ENCODE data around the gene TMEM150C. TPM values are rescaled to one million over a fixed set of nuclear protein-coding genes. Genes with fewer than 3 reads are reported as not detected.

The TMEM150C gene
- total RNA-seq, 1 experiment from 2014 or later = 2.7 TPM

DNA sequence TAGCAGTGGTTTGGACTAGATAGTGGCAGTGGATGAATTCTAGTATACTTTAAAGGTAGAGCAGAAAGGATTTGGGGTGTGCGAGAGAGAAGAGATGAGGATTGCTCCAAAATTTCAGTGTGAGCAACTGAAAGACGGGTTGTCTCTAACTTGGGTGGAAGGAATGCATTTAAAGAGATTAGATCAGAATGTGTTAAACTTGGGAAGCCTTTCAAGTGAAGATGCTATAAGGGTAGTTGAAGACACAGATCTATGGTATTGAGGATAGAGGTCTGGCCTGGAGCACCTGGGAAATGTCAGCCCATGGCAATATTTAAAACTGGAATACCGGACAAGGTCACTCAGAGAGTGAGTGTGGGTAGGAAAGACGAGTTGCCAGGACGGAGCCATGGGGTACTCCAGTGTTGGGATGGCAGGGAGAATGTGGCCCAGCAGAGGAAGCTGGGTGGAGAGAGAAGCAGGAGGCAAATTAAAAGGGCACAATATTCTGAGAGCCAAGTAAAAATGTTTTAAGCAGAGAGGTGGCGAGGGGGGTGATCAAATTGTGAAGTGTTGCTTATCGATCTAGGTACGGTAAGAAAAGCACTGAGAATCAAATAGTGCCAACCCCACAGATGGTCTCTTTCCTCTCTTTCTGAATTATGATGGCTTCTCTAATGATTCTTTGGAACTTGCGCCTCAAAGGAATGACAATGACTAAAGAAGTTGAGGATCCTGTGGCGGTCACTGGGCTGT is 80.8 kb downstream of the TMEM150C start:
- H3K36me3 Mint-ChIP-seq = no peaks in the 10 kb centered on the region; the same call in 1 of the 2 replicates
- TF ChIP-seq ZNF138 (CRISPR knock-in tag; conservative IDR thresholded peaks at IDR 0.05) (no peak), EMX1 (CRISPR knock-in tag; IDR thresholded peaks at IDR 0.05) (no peak), TCF7 (CRISPR knock-in tag; IDR thresholded peaks at IDR 0.05; ENCODE audit: low read depth) (no peak), GTF2I (CRISPR knock-in tag; conservative IDR thresholded peaks at IDR 0.05) (no peak), ZNF416 (CRISPR knock-in tag; IDR thresholded peaks at IDR 0.05) (no peak), ELF4 (CRISPR knock-in tag; IDR thresholded peaks at IDR 0.05; ENCODE audit: low read depth) (no peak), GRHL2 (CRISPR knock-in tag; IDR thresholded peaks at IDR 0.05; ENCODE audit: insufficient replicate concordance, severe bottlenecking) (no peak)
- TF ChIP-seq, protein P1, sequence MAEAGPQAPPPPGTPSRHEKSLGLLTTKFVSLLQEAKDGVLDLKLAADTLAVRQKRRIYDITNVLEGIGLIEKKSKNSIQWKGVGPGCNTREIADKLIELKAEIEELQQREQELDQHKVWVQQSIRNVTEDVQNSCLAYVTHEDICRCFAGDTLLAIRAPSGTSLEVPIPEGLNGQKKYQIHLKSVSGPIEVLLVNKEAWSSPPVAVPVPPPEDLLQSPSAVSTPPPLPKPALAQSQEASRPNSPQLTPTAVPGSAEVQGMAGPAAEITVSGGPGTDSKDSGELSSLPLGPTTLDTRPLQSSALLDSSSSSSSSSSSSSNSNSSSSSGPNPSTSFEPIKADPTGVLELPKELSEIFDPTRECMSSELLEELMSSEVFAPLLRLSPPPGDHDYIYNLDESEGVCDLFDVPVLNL (CRISPR knock-in tag; IDR thresholded peaks at IDR 0.05; ENCODE audit: borderline replicate concordance, low read depth) = no peak
- no peak overlapping the region for H3K27ac Mint-ChIP-seq
- POLR2A ChIA-PET = no interaction called here
- DNase-seq (ENCODE audit: low spot score) (no peak), ATAC-seq (no peak)
- H3K27me3 Mint-ChIP-seq (ENCODE audit: low read depth) = no peaks in the 10 kb centered on the region
- CTCF ChIA-PET = no interaction called here
- no peak overlapping the region for H3K4me3 Mint-ChIP-seq
- peaks cover 5% of the 10 kb centered on the region for H3K4me1 Mint-ChIP-seq
- H3K9me3 Mint-ChIP-seq = peaks cover 16% of the 10 kb centered on the region

DNA sequence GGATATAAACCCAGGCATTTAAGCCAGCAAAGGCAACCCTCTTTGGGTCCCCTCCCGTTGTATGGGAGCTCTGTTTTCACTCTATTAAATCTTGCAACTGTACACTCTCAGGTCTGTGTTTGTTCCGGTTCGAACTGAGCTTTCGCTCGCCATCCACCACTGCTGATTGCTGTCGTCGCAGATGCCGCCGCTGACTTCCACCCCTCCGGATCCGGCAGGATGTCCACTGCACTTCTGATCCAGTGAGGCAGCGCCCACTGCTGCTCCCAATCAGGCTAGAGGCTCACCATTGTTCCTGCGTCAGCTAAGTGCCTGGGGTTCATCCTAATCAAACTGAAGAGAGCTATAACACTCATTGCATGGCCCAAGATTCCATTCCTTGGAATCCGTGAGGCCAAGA is 82.2 kb downstream of the TMEM150C start:
- Mint-ChIP-seq H3K27me3 (ENCODE audit: low read depth) (no peaks in the 10 kb centered on the region), H3K4me1 (peaks cover 18% of the 10 kb centered on the region), H3K36me3 (no peaks in the 10 kb centered on the region; the same call in 1 of the 2 replicates), H3K4me3 (no peak overlapping the region), H3K9me3 (peaks cover 16% of the 10 kb centered on the region), H3K27ac (no peak overlapping the region)
- DNase-seq (ENCODE audit: low spot score) (no peak), ATAC-seq (no peak)
- ChIA-PET CTCF (interaction anchor here (0.6 kb wide), 1 partner anchor 206 kb away, joined by 3 read pairs; no protein-coding TSS in a partner anchor), POLR2A (interaction anchor here (0.6 kb wide), 1 partner anchor 113 kb away, joined by 5 read pairs; no protein-coding TSS in a partner anchor)
- TF ChIP-seq ELF4 (CRISPR knock-in tag; IDR thresholded peaks at IDR 0.05; ENCODE audit: low read depth) = no peak
- TF ChIP-seq CREM (CRISPR knock-in tag; IDR thresholded peaks at IDR 0.05) = no peak
- no peak for TF ChIP-seq STAT6 (CRISPR knock-in tag; conservative IDR thresholded peaks at IDR 0.05; ENCODE audit: low read depth)
- no peak for TF ChIP-seq SMAD4 (CRISPR knock-in tag; IDR thresholded peaks at IDR 0.05)
- no peak for TF ChIP-seq ZNF423 (CRISPR knock-in tag; IDR thresholded peaks at IDR 0.05)
- TF ChIP-seq USF1 (CRISPR knock-in tag; IDR thresholded peaks at IDR 0.05) = no peak
- TF ChIP-seq, protein P2, sequence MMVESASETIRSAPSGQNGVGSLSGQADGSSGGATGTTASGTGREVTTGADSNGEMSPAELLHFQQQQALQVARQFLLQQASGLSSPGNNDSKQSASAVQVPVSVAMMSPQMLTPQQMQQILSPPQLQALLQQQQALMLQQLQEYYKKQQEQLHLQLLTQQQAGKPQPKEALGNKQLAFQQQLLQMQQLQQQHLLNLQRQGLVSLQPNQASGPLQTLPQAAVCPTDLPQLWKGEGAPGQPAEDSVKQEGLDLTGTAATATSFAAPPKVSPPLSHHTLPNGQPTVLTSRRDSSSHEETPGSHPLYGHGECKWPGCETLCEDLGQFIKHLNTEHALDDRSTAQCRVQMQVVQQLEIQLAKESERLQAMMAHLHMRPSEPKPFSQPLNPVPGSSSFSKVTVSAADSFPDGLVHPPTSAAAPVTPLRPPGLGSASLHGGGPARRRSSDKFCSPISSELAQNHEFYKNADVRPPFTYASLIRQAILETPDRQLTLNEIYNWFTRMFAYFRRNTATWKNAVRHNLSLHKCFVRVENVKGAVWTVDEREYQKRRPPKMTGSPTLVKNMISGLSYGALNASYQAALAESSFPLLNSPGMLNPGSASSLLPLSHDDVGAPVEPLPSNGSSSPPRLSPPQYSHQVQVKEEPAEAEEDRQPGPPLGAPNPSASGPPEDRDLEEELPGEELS (CRISPR knock-in tag; IDR thresholded peaks at IDR 0.05) = no peak
- TF ChIP-seq ZNF396 (CRISPR knock-in tag; IDR thresholded peaks at IDR 0.05; ENCODE audit: borderline replicate concordance) = no peak
- TF ChIP-seq, protein P3, sequence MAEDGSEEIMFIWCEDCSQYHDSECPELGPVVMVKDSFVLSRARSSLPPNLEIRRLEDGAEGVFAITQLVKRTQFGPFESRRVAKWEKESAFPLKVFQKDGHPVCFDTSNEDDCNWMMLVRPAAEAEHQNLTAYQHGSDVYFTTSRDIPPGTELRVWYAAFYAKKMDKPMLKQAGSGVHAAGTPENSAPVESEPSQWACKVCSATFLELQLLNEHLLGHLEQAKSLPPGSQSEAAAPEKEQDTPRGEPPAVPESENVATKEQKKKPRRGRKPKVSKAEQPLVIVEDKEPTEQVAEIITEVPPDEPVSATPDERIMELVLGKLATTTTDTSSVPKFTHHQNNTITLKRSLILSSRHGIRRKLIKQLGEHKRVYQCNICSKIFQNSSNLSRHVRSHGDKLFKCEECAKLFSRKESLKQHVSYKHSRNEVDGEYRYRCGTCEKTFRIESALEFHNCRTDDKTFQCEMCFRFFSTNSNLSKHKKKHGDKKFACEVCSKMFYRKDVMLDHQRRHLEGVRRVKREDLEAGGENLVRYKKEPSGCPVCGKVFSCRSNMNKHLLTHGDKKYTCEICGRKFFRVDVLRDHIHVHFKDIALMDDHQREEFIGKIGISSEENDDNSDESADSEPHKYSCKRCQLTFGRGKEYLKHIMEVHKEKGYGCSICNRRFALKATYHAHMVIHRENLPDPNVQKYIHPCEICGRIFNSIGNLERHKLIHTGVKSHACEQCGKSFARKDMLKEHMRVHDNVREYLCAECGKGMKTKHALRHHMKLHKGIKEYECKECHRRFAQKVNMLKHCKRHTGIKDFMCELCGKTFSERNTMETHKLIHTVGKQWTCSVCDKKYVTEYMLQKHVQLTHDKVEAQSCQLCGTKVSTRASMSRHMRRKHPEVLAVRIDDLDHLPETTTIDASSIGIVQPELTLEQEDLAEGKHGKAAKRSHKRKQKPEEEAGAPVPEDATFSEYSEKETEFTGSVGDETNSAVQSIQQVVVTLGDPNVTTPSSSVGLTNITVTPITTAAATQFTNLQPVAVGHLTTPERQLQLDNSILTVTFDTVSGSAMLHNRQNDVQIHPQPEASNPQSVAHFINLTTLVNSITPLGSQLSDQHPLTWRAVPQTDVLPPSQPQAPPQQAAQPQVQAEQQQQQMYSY (CRISPR knock-in tag; IDR thresholded peaks at IDR 0.05) = no peak
- no peak for TF ChIP-seq GTF2I (CRISPR knock-in tag; conservative IDR thresholded peaks at IDR 0.05)
- no peak for TF ChIP-seq ZNF281 (CRISPR knock-in tag; IDR thresholded peaks at IDR 0.05)
- TF ChIP-seq, protein P4, sequence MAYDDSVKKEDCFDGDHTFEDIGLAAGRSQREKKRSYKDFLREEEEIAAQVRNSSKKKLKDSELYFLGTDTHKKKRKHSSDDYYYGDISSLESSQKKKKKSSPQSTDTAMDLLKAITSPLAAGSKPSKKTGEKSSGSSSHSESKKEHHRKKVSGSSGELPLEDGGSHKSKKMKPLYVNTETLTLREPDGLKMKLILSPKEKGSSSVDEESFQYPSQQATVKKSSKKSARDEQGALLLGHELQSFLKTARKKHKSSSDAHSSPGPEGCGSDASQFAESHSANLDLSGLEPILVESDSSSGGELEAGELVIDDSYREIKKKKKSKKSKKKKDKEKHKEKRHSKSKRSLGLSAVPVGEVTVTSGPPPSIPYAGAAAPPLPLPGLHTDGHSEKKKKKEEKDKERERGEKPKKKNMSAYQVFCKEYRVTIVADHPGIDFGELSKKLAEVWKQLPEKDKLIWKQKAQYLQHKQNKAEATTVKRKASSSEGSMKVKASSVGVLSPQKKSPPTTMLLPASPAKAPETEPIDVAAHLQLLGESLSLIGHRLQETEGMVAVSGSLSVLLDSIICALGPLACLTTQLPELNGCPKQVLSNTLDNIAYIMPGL (CRISPR knock-in tag; IDR thresholded peaks at IDR 0.05) = no peak

Measured in WTC11 (cell line).